Stomach (tissue), 9 donors: ENCODE results near the gene CFAP97D2. TPM values are rescaled to one million over a fixed set of nuclear protein-coding genes. Genes with fewer than 3 reads are reported as not detected.

Source experiments
- DNase-seq, 2 donors: peaks; one replicate each; pipeline versions ENCODE4 v3.0.0 to v3.0.0-alpha.2; 2013 to 2019
- H3K27ac ChIP-seq, 5 donors: fragments of 200-600 bp in 4 of 5; sonication (generic) in 4 of 5; one replicate each; pipeline ENCODE4 v1.5.1; 2013 to 2019; ENCODE audit warnings: mild to moderate bottlenecking in 1 of 5, moderate library complexity in 1 of 5
- H3K27me3 ChIP-seq, 3 donors: fragments of 200-600 bp; sonication (generic); one replicate each; pipeline ENCODE4 v1.5.1; 2017 to 2019; ENCODE audit warnings: mixed run types in 1 of 3
- H3K36me3 ChIP-seq, 4 donors: fragments of 200-600 bp; sonication (generic); 1 replicate in 3 of 4; 2 replicates in 1 of 4; pipeline ENCODE4 v1.5.1; 2016 to 2019
- H3K4me1 ChIP-seq, 4 donors: fragments of 200-600 bp; sonication (generic); one replicate each; pipeline ENCODE4 v1.5.1; 2016 to 2019
- H3K4me3 ChIP-seq, 4 donors: fragments of 200-600 bp; sonication (generic) in 3 of 4; one replicate each; pipeline ENCODE4 v1.5.1; 2016 to 2019; ENCODE audit warnings: mild to moderate bottlenecking in 1 of 4
- H3K9me3 ChIP-seq, 4 donors: fragments of 200-600 bp; sonication (generic); one replicate each; pipeline ENCODE4 v1.5.1; 2016 to 2019
- CTCF ChIP-seq, 7 experiments: fragments of 450-650 bp in 4 of 7; fragments of 200-600 bp in 3 of 7; sonication (generic) in 3 of 7; IDR thresholded peaks; one replicate each; pipeline ENCODE4 v1.5.1; 2016 to 2019; ENCODE audit warnings: antibody characterized with exemption in 7 of 7, control low read depth in 2 of 7, mild to moderate bottlenecking in 1 of 7
- EP300 ChIP-seq: sonication (generic); formaldehyde crosslinking; IDR thresholded peaks from one replicate; pipeline ENCODE4 v1.6.1; 2017; ENCODE audit warnings: antibody characterized with exemption
- POLR2A ChIP-seq, 4 donors: fragments of 450-650 bp; IDR thresholded peaks; one replicate each; pipeline ENCODE4 v1.6.1; 2016; ENCODE audit warnings: antibody characterized with exemption in 4 of 4, control low read depth in 2 of 4, mild to moderate bottlenecking in 1 of 4, moderate library complexity in 1 of 4
- POLR2AphosphoS5 ChIP-seq, 3 donors: sonication (generic); formaldehyde crosslinking; IDR thresholded peaks; one replicate each; pipeline ENCODE4 v1.6.1; 2016; ENCODE audit warnings: antibody characterized with exemption in 3 of 3
- WGBS, 5 donors: extraction: QIAGEN DNeasy Blood & Tissue Kit in 3 of 5; methylation state at CpG; one replicate each; pipeline versions ENCODE4 v1.1.5 to v1.1.7; 2013 to 2018; 5-methylcytosine and 5-hydroxymethylcytosine counted together
- intact Hi-C: fragments of 100-400 bp; cut with DNase I; formaldehyde crosslinking; loops from one replicate; pipeline ENCODE4 v1.15.1; 2023; ENCODE audit warnings: low total_unique reads
- polyA plus RNA-seq, 3 donors: library from polyadenylated mRNA; stranded (reverse); fragments of 200-250 nt; gene quantifications; one replicate each; pipeline ENCODE4 v1.2.3, GENCODE V29; 2013
- total RNA-seq, 5 donors: library from RNA; depleted of rRNA; stranded (reverse); fragments of >200 nt; gene quantifications; one replicate each; pipeline versions ENCODE4 v1.1.0 to v1.2.3, GENCODE V29; 2014 to 2016
- donor health status: healthy with polysubstance abuse.
- donor health status: Bipolar disorder and iron deficiency.
- donor health status: healthy.

CFAP97D2 gene
- total and polyA plus RNA-seq, 8 donors = not detected

- Histone ChIP-seq H3K27me3 (no peaks in the 10 kb centered on the region), H3K27ac (no peak overlapping the region), H3K36me3 (peaks cover 42 to 100% (median 99%) of the 10 kb centered on the region in 4 donors), H3K9me3 (no peaks in the 10 kb centered on the region), H3K4me1 (peaks cover 0 to 15% (median 9%) of the 10 kb centered on the region in 4 donors), H3K4me3 (no peak overlapping the region)
- peak; percentile 42 to 55 for DNase-seq
- no peak for TF ChIP-seq EP300
- no peak for TF ChIP-seq CTCF (IDR thresholded peaks at IDR 0.05)
- TF ChIP-seq POLR2A (IDR thresholded peaks at IDR 0.05) = no peak
- TF ChIP-seq POLR2AphosphoS5 (IDR thresholded peaks at IDR 0.05) = no peak
- intact Hi-C loops = no loop called here
- 40 to 65% (median 42%) methylated on average over 8 of the region's 8 CpGs for WGBS, 5 donors
These were observed 79.5 kb downstream of the CFAP97D2 start for GRCh38 chr13:114258589-114258988.

- intact Hi-C loops = no loop called here
- Histone ChIP-seq H3K4me3 (no peak overlapping the region), H3K9me3 (no peaks in the 10 kb centered on the region), H3K36me3 (peaks cover 50 to 100% (median 99%) of the 10 kb centered on the region in 4 donors), H3K27me3 (no peaks in the 10 kb centered on the region), H3K27ac (no peak overlapping the region), H3K4me1 (peaks cover 0 to 15% (median 9%) of the 10 kb centered on the region in 4 donors)
- 66 to 79% (median 75%) methylated on average over 7 of the region's 7 CpGs for WGBS, 5 donors
- no peak for TF ChIP-seq CTCF (IDR thresholded peaks at IDR 0.05)
- DNase-seq = no peak
These were observed 80.3 kb downstream of the CFAP97D2 start for GRCh38 chr13:114259374-114259773.

- Histone ChIP-seq H3K27ac (no peak overlapping the region), H3K4me3 (no peak overlapping the region), H3K9me3 (no peaks in the 10 kb centered on the region), H3K27me3 (no peaks in the 10 kb centered on the region), H3K36me3 (peaks cover 56 to 100% (median 99%) of the 10 kb centered on the region in 4 donors), H3K4me1 (peaks cover 0 to 15% (median 9%) of the 10 kb centered on the region in 4 donors)
- whole genome bisulfite sequencing, 5 donors = 61 to 70% (median 67%) methylated on average over 4 of the region's 4 CpGs
- intact Hi-C loops = no loop called here
- peak in 1 of 2 donors; percentile 34 for DNase-seq
- TF ChIP-seq CTCF (IDR thresholded peaks at IDR 0.05) = no peak
- no peak for TF ChIP-seq POLR2A (IDR thresholded peaks at IDR 0.05)
- no peak for TF ChIP-seq EP300
- TF ChIP-seq POLR2AphosphoS5 (IDR thresholded peaks at IDR 0.05) = no peak
These were observed 80.9 kb downstream of the CFAP97D2 start for GRCh38 chr13:114259974-114260373.

GRCh38 chr13:114260814-114261213 lies 81.8 kb downstream of the CFAP97D2 start:
- H3K27ac ChIP-seq = no peak overlapping the region
- no peak for DNase-seq
- H3K36me3 ChIP-seq = peaks cover 62 to 100% (median 99%) of the 10 kb centered on the region in 4 donors
- no peaks in the 10 kb centered on the region for H3K9me3 ChIP-seq
- 81 to 95% (median 92%) methylated on average over 3 of the region's 3 CpGs for WGBS, 5 donors
- H3K4me3 ChIP-seq = no peak overlapping the region
- intact Hi-C loops = no loop called here
- no peaks in the 10 kb centered on the region for H3K27me3 ChIP-seq
- peaks cover 0 to 15% (median 9%) of the 10 kb centered on the region in 4 donors for H3K4me1 ChIP-seq
- TF ChIP-seq POLR2A (IDR thresholded peaks at IDR 0.05) (no peak), CTCF (IDR thresholded peaks at IDR 0.05) (no peak), POLR2AphosphoS5 (IDR thresholded peaks at IDR 0.05) (no peak), EP300 (no peak)
